Astrocyte of the cerebellum (primary cell): Measurements from ENCODE around the gene CFAP157.

Experiments
- DNase-seq: peaks from one replicate; pipeline ENCODE4 v3.0.0-alpha.2; 2011; ENCODE audit warnings: low read depth
- H3K4me3 ChIP-seq: 2 replicates; pipeline ENCODE4 v1.5.1; 2011; ENCODE audit warnings: mild to moderate bottlenecking, low read depth, low read length, moderate library complexity
- in situ Hi-C: cut with HindIII; loops from 2 replicates; pipeline ENCODE4 v1.10.0; 2017; ENCODE audit warnings: low sequenced_read_pairs
- TF ChIP-seq, protein P1 (sequence below): IDR thresholded peaks from 2 replicates; pipeline ENCODE4 v1.5.1; 2012; ENCODE audit warnings: low read length, low read depth, moderate library complexity, mild to moderate bottlenecking; ENCODE audit errors: missing control alignments

Gene CFAP157

GRCh38 chr9:127680846-127681245, 25.9 kb upstream of the CFAP157 start:
- in situ Hi-C loops: no loop called here
- H3K4me3 ChIP-seq: no peak overlapping the region
- TF ChIP-seq, protein P1, sequence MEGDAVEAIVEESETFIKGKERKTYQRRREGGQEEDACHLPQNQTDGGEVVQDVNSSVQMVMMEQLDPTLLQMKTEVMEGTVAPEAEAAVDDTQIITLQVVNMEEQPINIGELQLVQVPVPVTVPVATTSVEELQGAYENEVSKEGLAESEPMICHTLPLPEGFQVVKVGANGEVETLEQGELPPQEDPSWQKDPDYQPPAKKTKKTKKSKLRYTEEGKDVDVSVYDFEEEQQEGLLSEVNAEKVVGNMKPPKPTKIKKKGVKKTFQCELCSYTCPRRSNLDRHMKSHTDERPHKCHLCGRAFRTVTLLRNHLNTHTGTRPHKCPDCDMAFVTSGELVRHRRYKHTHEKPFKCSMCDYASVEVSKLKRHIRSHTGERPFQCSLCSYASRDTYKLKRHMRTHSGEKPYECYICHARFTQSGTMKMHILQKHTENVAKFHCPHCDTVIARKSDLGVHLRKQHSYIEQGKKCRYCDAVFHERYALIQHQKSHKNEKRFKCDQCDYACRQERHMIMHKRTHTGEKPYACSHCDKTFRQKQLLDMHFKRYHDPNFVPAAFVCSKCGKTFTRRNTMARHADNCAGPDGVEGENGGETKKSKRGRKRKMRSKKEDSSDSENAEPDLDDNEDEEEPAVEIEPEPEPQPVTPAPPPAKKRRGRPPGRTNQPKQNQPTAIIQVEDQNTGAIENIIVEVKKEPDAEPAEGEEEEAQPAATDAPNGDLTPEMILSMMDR: no peak
- DNase-seq: no peak

GRCh38 chr9:127682351-127683136, 24.2 kb upstream of the CFAP157 start:
- in situ Hi-C loops: no loop called here
- DNase-seq: no peak
- no peak overlapping the region for H3K4me3 ChIP-seq
- TF ChIP-seq, protein P1: no peak

- TF ChIP-seq, protein P1: no peak
- DNase-seq: no peak
- in situ Hi-C loops: no loop called here
- H3K4me3 ChIP-seq: no peak overlapping the region
These were observed 23.1 kb upstream of the CFAP157 start for GRCh38 chr9:127683723-127684122.

DNA sequence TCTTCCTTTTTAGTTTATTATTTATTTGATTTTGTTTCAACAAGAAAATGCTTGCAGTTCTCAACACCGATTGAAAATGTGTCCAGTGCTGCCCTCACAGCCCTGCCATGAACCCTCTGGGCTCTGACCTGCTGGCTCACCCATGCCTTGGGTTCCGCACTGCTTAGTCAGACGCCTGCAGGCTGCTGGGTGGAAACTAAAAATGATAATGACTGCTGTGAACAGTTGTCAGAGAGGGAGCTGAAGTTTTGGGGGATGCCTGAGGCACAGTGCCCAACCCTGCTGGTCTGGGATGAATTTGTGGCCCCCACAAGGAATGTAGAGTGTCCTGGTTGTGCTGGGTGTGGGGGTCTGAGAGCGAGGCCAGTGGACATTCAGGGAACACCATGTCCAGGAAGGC, 22.2 kb upstream of the CFAP157 start:
- in situ Hi-C loops: no loop called here
- H3K4me3 ChIP-seq: no peak overlapping the region
- DNase-seq: no peak
- TF ChIP-seq, protein P1: no peak

DNA sequence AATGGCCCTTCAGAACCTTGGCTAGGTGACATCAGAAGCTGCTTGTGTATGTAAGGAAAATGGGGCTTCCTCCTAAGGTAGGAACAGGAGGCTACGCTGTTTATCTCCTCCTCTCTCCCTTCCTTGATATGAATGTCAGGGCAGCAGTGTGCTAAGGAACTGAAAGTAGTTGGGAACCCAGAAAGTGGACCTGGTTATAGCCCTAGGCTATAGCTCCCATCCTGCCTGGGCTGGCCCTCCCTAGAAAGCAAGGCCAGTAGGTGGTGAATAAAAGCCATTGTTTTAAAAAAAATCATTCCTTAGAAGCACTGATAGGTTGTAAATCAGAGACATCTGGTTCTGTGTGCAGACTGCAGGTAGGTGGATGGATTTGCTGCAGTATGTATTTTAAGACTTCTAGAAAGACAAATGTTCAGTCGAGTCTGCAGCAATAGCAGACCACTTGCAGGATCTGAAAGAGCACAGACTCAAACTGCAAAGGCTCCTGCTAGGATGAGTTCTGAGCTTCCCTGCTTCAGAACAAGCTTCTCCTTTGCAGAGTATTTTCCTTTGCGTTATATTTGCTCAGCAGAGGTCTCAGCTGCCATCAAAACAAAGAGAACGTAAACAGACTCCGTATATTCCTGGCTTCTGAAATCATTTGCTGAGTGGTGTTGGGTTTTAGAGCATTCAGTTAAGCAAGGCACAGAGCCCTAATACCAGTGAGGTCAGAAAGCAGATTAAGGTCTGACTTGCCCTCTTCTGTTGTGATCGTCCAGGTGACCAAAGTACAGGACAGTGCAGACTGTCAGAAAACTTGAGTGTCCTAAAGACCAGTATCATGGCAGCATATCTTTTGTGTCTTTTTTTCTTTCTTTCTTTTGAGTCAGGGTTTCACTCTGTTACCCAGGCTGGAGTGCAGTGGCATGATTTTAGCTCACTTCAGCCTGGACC, 20.1 kb upstream of the CFAP157 start:
- TF ChIP-seq, protein P1: no peak
- DNase-seq: no peak
- no peak overlapping the region for H3K4me3 ChIP-seq
- in situ Hi-C loops: loop anchor here (5.0 kb wide), 1 partner anchor 34 kb away; no protein-coding TSS in a partner anchor

DNA sequence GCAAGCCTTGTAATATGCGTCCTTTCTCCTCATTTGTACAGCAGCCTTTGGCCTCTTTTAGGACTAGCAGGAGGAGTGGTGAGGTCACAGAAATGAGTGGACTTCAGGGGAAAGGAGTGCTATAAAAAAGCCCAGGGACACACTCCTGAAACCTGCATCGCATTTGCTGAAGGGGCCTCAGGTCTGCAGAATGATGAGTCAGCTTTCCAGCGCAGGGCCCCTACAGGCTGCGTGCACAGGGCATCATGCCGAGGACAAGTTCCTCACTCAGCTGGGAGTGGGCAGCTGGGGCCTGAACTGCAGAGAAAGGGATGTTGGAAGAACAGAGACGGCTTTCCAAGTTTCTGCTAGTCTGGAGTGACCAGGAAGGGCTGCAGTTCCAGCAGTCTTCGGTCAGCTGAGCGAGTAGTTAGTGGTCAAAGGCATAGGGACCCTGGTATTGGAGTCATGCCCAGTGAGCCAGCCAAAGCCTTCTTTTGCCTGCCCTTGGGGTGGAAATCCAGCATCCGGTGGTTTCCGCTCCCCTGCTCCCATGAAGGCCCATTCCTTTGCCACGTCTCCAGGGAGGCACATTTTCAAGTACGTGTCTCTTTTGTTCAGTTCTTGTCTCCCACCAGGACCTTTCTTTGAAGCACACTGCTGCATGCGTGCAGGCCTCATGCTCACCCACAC, 17.3 kb upstream of the CFAP157 start:
- in situ Hi-C loops: loop anchor here (5.0 kb wide), 1 partner anchor 37 kb away; no protein-coding TSS in a partner anchor
- TF ChIP-seq, protein P1: no peak
- DNase-seq: no peak
- H3K4me3 ChIP-seq: no peak overlapping the region
